Stimulated activated CD8-positive, alpha-beta memory T cell treated with anti-CD3 and anti-CD28 coated beads, Interleukin-15, amount 100 ng/mL, for 1 hour (primary cell): ENCODE results near the gene SERF2.
"Not testable (repeated sequence)": the region's sequence is repeated elsewhere in the genome, so short reads cannot be mapped to it uniquely, and the experiment has no call there.

Experiments
- DNase-seq: peaks from one replicate; pipeline ENCODE4 v3.0.0-alpha.2; 2020; ENCODE audit warnings: low read depth

Gene SERF2

GRCh38 chr15:43791993-43792760 lies at the start of gene SERF2:
Gene SERF2, plus strand, starts transcription at chr15:43792320. Its CDS starts 57 bp downstream, at chr15:43792377.
- peak; percentile 99 for DNase-seq

GRCh38 chr15:43746245-43746902 lies 45.7 kb upstream of the SERF2 start, which contains the start of gene PDIA3:
Gene PDIA3, plus strand, starts transcription at chr15:43746438. Its CDS starts 102 bp downstream, at chr15:43746540.
- peak; percentile 73 for DNase-seq

GRCh38 chr15:43746903-43747309 lies 45.2 kb upstream of the SERF2 start:
- not testable (repeated sequence) for DNase-seq

- DNase-seq = no peak
Observed at GRCh38 chr15:43748376-43748775, 43.7 kb upstream of the SERF2 start.

- DNase-seq = no peak
Observed at GRCh38 chr15:43749690-43750345, 42.3 kb upstream of the SERF2 start.

GRCh38 chr15:43751885-43752284 lies 40.2 kb upstream of the SERF2 start:
- no peak for DNase-seq

- no peak for DNase-seq
Observed at GRCh38 chr15:43762824-43763223, 29.3 kb upstream of the SERF2 start.

GRCh38 chr15:43763819-43764446 lies 28.2 kb upstream of the SERF2 start:
- no peak for DNase-seq

- DNase-seq = peak; percentile 44
Observed at GRCh38 chr15:43769584-43770228, 22.4 kb upstream of the SERF2 start.

GRCh38 chr15:43771816-43772215 lies 20.3 kb upstream of the SERF2 start:
- DNase-seq = no peak

- DNase-seq = no peak
Observed at GRCh38 chr15:43772624-43773023, 19.5 kb upstream of the SERF2 start.

- no peak for DNase-seq
Observed at GRCh38 chr15:43774062-43774461, 18.1 kb upstream of the SERF2 start.

- DNase-seq = no peak
Observed at GRCh38 chr15:43775411-43775965, 16.6 kb upstream of the SERF2 start.

GRCh38 chr15:43776101-43776717 lies 15.9 kb upstream of the SERF2 start:
- DNase-seq = no peak

- DNase-seq = peak; percentile 57
Observed at GRCh38 chr15:43776718-43777266, 15.3 kb upstream of the SERF2 start, which contains the start of gene ELL3. Gene ELL3, minus strand, starts transcription at chr15:43776966. Its CDS starts 65 bp downstream, at chr15:43776901.

GRCh38 chr15:43777267-43777914 lies 14.7 kb upstream of the SERF2 start:
- DNase-seq = peak; percentile 69

- no peak for DNase-seq
Observed at GRCh38 chr15:43779016-43779415, 13.1 kb upstream of the SERF2 start.

GRCh38 chr15:43789409-43789808 lies 2.7 kb upstream of the SERF2 start:
- DNase-seq = no peak

GRCh38 chr15:43792761-43793476 lies 799 bp downstream of the SERF2 start:
- DNase-seq = no peak
